Right hindlimb (tissue), 1 donor: Measurements from ENCODE around the gene FHAD1.

Experiments used
- DNase-seq: peaks from one replicate; pipeline ENCODE4 v3.0.0-alpha.2; 2018

FHAD1 gene

GRCh38 chr1:15309687-15310086, 62.7 kb downstream of the FHAD1 start:
- no peak for DNase-seq

- no peak for DNase-seq
Observed at GRCh38 chr1:15310544-15310943, 63.5 kb downstream of the FHAD1 start.

- no peak for DNase-seq
Observed at GRCh38 chr1:15311122-15311822, 64.2 kb downstream of the FHAD1 start.

- DNase-seq = no peak
Observed at GRCh38 chr1:15311880-15312279, 64.9 kb downstream of the FHAD1 start.

GRCh38 chr1:15312626-15313411, 65.8 kb downstream of the FHAD1 start:
- no peak for DNase-seq

- no peak for DNase-seq
Observed at GRCh38 chr1:15314328-15315281, 67.6 kb downstream of the FHAD1 start.

- no peak for DNase-seq
Observed at GRCh38 chr1:15315815-15316214, 68.8 kb downstream of the FHAD1 start.

- DNase-seq = no peak
Observed at GRCh38 chr1:15316510-15316909, 69.5 kb downstream of the FHAD1 start.

GRCh38 chr1:15320267-15320666, 73.2 kb downstream of the FHAD1 start:
- DNase-seq = no peak

- DNase-seq = no peak
Observed at GRCh38 chr1:15321601-15322000, 74.6 kb downstream of the FHAD1 start.

- no peak for DNase-seq
Observed at GRCh38 chr1:15322648-15323350, 75.8 kb downstream of the FHAD1 start.

GRCh38 chr1:15323351-15323988, 76.4 kb downstream of the FHAD1 start:
- peak; percentile 83 for DNase-seq

- no peak for DNase-seq
Observed at GRCh38 chr1:15323989-15324868, 77.2 kb downstream of the FHAD1 start.

- no peak for DNase-seq
Observed at GRCh38 chr1:15324869-15325335, 77.9 kb downstream of the FHAD1 start.

- no peak for DNase-seq
Observed at GRCh38 chr1:15325375-15326085, 78.5 kb downstream of the FHAD1 start.

GRCh38 chr1:15326691-15327588, 79.9 kb downstream of the FHAD1 start:
- DNase-seq = peak; percentile 69

GRCh38 chr1:15328351-15329103, 81.5 kb downstream of the FHAD1 start:
- DNase-seq = peak; percentile 91

GRCh38 chr1:15329104-15329820, 82.2 kb downstream of the FHAD1 start:
- peak; percentile 72 for DNase-seq
